HTR-8/SVneo (cell line): ENCODE measurements around the gene EVC2.

Source experiments
- DNase-seq: peaks from one replicate; pipeline ENCODE4 v3.0.0; 2011; ENCODE audit warnings: low spot score, mixed read lengths; ENCODE audit not compliant: insufficient read length
- FAIRE-seq: peaks from 2 replicates; lab custom pipeline; 2011; peaks lifted over from hg19 to GRCh38; lab: Jason Lieb, UNC

The EVC2 gene

GRCh38 chr4:5527211-5527610, 181.1 kb downstream of the EVC2 start:
- no peak for FAIRE-seq
- DNase-seq: no peak

DNA sequence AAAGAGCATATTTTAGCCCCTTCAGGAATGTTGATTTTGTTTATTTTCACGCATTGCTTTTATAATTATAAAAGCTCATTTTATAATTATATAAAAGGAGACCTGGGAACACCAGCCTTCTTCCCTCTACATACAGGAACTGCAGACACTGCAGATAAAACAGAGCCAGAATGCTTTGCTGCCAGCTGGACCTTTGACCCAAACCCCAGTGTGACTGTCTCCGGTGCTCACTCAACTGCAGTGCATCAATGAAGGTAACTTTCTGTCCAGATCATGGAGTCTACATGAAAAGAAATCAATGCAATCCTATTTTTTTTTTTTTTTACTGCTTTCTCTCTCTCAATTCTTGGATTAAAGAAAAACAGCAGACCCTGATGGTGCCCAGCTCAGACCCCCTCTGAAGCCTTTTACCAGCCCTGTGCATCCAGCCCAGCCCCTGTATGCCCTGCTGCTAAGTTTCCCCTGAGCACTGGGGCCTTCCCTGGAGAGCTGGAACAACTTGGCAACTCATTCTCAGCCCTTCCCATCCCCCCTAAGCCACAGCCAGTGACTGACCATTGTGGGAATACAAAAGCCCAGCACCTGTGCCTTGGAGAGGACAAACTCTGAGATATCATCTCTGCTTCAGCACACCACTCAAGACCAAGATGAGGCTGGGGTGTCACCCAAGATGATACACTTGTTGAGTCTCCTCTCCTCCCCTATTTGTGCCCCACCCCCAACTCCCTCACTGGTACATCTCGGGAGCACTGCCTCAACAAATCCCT, 182.1 kb downstream of the EVC2 start:
- DNase-seq (no peak), FAIRE-seq (no peak)

DNA sequence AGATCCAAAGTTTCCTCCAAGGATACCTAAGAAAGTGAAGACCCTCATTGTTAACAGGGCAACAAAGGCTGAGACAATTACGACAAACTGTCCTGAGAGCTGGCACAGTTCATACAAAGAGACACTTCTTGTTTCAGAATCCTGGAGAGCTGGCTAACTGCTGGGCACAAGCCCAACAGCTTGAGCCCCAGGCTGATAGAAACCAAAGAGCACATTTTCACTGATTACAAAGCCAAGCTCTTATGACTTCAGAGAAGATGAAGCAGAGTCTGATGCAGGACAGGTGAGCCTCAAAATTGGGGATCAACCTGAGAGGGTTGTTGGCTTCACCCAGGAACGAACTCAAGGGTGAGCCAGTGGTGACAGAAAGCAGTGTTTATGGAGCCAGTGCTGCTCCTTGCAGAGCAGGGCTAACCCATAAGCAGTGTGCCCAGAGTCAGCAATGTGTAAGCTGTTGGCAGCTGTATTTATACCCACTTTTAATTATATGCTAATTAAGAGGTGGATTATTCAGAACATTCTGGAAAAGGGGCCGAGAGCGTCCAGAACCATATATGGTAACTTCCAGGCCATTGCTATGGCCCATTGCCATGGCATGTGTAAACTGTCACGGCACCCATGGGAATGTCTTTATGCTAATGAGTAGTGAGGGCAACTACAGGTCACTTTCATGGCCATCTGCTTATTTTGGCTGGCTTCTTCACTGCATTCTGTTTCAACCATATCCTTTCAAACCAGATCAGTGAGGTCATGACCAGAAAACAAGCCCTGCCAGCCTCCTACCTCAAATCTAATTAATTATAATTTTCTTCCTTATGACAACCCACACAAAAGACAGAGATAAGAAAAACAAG, 183.7 kb downstream of the EVC2 start:
- no peak for DNase-seq
- FAIRE-seq: no peak

DNA sequence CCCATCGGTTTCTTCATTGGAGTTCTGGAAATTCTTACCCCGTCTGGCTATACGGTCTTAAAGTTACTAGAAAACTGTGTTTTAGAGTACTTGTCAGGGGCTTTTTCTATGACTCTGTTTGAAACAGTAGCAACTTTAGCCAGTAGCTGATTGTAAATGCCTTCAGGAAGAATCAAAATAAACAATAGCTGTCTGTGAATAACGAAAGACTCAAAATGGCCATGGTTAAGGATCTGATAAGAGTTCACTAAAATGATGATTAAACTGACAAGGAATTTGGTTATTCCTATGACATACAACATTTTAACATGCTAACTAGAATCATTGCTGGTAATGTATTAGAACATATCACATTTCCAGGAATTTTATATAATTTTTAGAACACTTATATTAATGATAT, 191.0 kb downstream of the EVC2 start:
- no peak for FAIRE-seq
- no peak for DNase-seq

DNA sequence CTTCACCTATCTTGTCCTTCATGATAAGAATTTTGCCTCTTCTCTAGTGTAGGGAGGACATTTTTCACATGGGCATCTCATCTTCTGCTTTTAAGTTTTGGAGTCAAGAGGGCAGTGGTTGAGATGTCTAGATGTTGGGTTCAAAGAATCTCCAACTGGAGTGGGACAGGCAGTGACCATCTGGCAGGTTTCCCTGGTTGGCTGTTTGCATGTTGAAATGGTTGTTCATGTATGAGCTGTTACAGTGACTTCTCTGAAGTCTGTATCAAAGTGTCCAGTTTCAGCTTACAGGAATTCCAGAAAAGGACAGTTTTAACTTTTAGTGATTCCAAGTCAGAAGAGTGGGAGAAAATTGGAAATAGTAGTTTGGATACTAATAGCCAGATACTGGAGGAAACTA, 192.7 kb downstream of the EVC2 start:
- FAIRE-seq (no peak), DNase-seq (no peak)
